GM19468 (cell line): ENCODE results near the gene CTCF.

Experiments used
- ATAC-seq: cut with Tn5 transposase; IDR thresholded peaks from one replicate; pipeline ENCODE4 v1.9.1; 2021; ENCODE audit warnings: mild to moderate bottlenecking, moderate library complexity, moderate number of reproducible peaks; ENCODE audit not compliant: unreplicated experiment; ENCODE audit errors: extremely low read depth

CTCF gene

GRCh38 chr16:67661886-67662652 is 99.7 kb downstream of the CTCF start:
- ATAC-seq = no peak

- no peak for ATAC-seq
Measured at GRCh38 chr16:67662653-67663010, 100.3 kb downstream of the CTCF start.

GRCh38 chr16:67663151-67663876 is 101.0 kb downstream of the CTCF start:
- ATAC-seq = no peak

GRCh38 chr16:67663877-67664222 is 101.5 kb downstream of the CTCF start:
- ATAC-seq = no peak

GRCh38 chr16:67664258-67664657 is 101.9 kb downstream of the CTCF start:
- ATAC-seq = no peak

- no peak for ATAC-seq
Measured at GRCh38 chr16:67664871-67665270, 102.5 kb downstream of the CTCF start.

GRCh38 chr16:67665598-67665997 is 103.3 kb downstream of the CTCF start:
- no peak for ATAC-seq

GRCh38 chr16:67666032-67666551 is 103.8 kb downstream of the CTCF start:
- no peak for ATAC-seq

GRCh38 chr16:67666559-67667452 is 104.5 kb downstream of the CTCF start, which contains the start of the genes C16orf86 and ENKD1:
Gene C16orf86, plus strand, starts transcription at chr16:67666814. Its CDS starts 157 bp downstream, at chr16:67666971.
Gene ENKD1, minus strand, starts transcription at chr16:67666750. Its CDS starts 308 bp downstream, at chr16:67666442.
- ATAC-seq = peak; percentile 31

GRCh38 chr16:67667453-67667816 is 105.1 kb downstream of the CTCF start:
- no peak for ATAC-seq

- ATAC-seq = no peak
Measured at GRCh38 chr16:67667817-67668494, 105.6 kb downstream of the CTCF start.

- no peak for ATAC-seq
Measured at GRCh38 chr16:67668495-67669157, 106.3 kb downstream of the CTCF start.

GRCh38 chr16:67669499-67670101 is 107.3 kb downstream of the CTCF start:
- ATAC-seq = no peak

GRCh38 chr16:67672306-67672705 is 110.0 kb downstream of the CTCF start:
- no peak for ATAC-seq

GRCh38 chr16:67672739-67673662 is 110.7 kb downstream of the CTCF start:
- no peak for ATAC-seq

GRCh38 chr16:67673712-67674580 is 111.6 kb downstream of the CTCF start:
- no peak for ATAC-seq
